SK-N-MC (cell line): ENCODE measurements around the gene CRHR2.

Experiments
- DNase-seq: peaks from one replicate; pipeline ENCODE4 v3.0.0-alpha.2; 2011; ENCODE audit warnings: low read depth, low spot score
- H3K27ac ChIP-seq: fragments of 200-600 bp; sonication (generic); 2 replicates; pipeline ENCODE4 v1.5.1; 2016; ENCODE audit warnings: mixed run types
- H3K36me3 ChIP-seq: fragments of 200-600 bp; sonication (generic); 2 replicates; pipeline ENCODE4 v1.6.1; 2017; ENCODE audit warnings: antibody characterized with exemption, low read length, mixed read lengths; ENCODE audit not compliant: insufficient read depth
- H3K4me3 ChIP-seq: fragments of 200-600 bp; sonication (generic); 2 replicates; pipeline ENCODE4 v1.5.1; 2016
- H3K9ac ChIP-seq: fragments of 200-600 bp; sonication (generic); 2 replicates; pipeline ENCODE4 v1.8.0; 2017; ENCODE audit warnings: mixed run types, mixed read lengths; ENCODE audit not compliant: insufficient read length
- H3K9me3 ChIP-seq: fragments of 200-600 bp; sonication (generic); 2 replicates; pipeline ENCODE4 v1.6.1; 2017; ENCODE audit warnings: low read depth, mild to moderate bottlenecking, antibody characterized with exemption, low read length, moderate library complexity, mixed read lengths
- EZH2 ChIP-seq: fragments of 200-600 bp; sonication (generic); IDR thresholded peaks from one replicate; pipeline ENCODE4 v1.6.1; 2017; ENCODE audit warnings: antibody characterized with exemption
- FOXP2 ChIP-seq: optimal IDR thresholded peaks from 2 replicates; pipeline ENCODE3; 2011; ENCODE audit warnings: mild to moderate bottlenecking, moderate library complexity; ENCODE audit not compliant: insufficient read depth; ENCODE audit errors: extremely low read length, control extremely low read depth
- POLR2AphosphoS5 ChIP-seq: IDR thresholded peaks from 2 replicates; pipeline ENCODE4 v1.6.1; 2012; ENCODE audit warnings: mild to moderate bottlenecking, low read depth, low read length, borderline replicate concordance

The CRHR2 gene

GRCh38 chr7:30710669-30711068, 28.4 kb upstream of the CRHR2 start:
- DNase-seq = no peak

GRCh38 chr7:30709549-30709948, 27.3 kb upstream of the CRHR2 start:
- Histone ChIP-seq H3K9me3 (no peaks in the 10 kb centered on the region), H3K27ac (no peak overlapping the region), H3K36me3 (no peaks in the 10 kb centered on the region), H3K4me3 (no peak overlapping the region), H3K9ac (no peak overlapping the region)
- no peak for DNase-seq
- no peak for TF ChIP-seq EZH2
- TF ChIP-seq POLR2AphosphoS5 = no peak
- TF ChIP-seq FOXP2 = no peak

More at GRCh38 chr7:30710669-30711068, 28.4 kb upstream of the CRHR2 start:
- no peak for TF ChIP-seq EZH2
- TF ChIP-seq POLR2AphosphoS5 = no peak
- no peak for TF ChIP-seq FOXP2
- H3K9ac ChIP-seq = no peak overlapping the region
- H3K9me3 ChIP-seq = no peaks in the 10 kb centered on the region
- H3K27ac ChIP-seq = no peak overlapping the region
- H3K36me3 ChIP-seq = no peaks in the 10 kb centered on the region
- no peak overlapping the region for H3K4me3 ChIP-seq

- DNase-seq = no peak
- H3K9me3 ChIP-seq = no peaks in the 10 kb centered on the region
- no peak overlapping the region for H3K27ac ChIP-seq
- no peak overlapping the region for H3K4me3 ChIP-seq
- no peak overlapping the region for H3K9ac ChIP-seq
- no peaks in the 10 kb centered on the region for H3K36me3 ChIP-seq
- TF ChIP-seq FOXP2 (no peak), EZH2 (no peak), POLR2AphosphoS5 (no peak)
These were observed 26.7 kb upstream of the CRHR2 start for GRCh38 chr7:30708983-30709382.

- TF ChIP-seq FOXP2 = no peak
- no peak for TF ChIP-seq POLR2AphosphoS5
- TF ChIP-seq EZH2 = no peak
- no peak overlapping the region for H3K9ac ChIP-seq
- H3K27ac ChIP-seq = no peak overlapping the region
These were observed 26.2 kb upstream of the CRHR2 start for GRCh38 chr7:30708412-30708811.

GRCh38 chr7:30707391-30708357, 25.4 kb upstream of the CRHR2 start:
- no peak overlapping the region for H3K4me3 ChIP-seq
- no peak for DNase-seq
- H3K9ac ChIP-seq = no peak overlapping the region
- H3K36me3 ChIP-seq = no peaks in the 10 kb centered on the region
- no peak overlapping the region for H3K27ac ChIP-seq
- no peak for TF ChIP-seq FOXP2
- no peak for TF ChIP-seq EZH2
- TF ChIP-seq POLR2AphosphoS5 = no peak
- H3K9me3 ChIP-seq = no peaks in the 10 kb centered on the region

More at GRCh38 chr7:30708412-30708811, 26.2 kb upstream of the CRHR2 start:
- H3K36me3 ChIP-seq = no peaks in the 10 kb centered on the region
- DNase-seq = no peak
- H3K9me3 ChIP-seq = no peaks in the 10 kb centered on the region
- H3K4me3 ChIP-seq = no peak overlapping the region

- no peak overlapping the region for H3K27ac ChIP-seq
- DNase-seq = no peak
- no peaks in the 10 kb centered on the region for H3K9me3 ChIP-seq
- TF ChIP-seq FOXP2 (no peak), EZH2 (no peak), POLR2AphosphoS5 (no peak)
- no peaks in the 10 kb centered on the region for H3K36me3 ChIP-seq
- no peak overlapping the region for H3K4me3 ChIP-seq
- H3K9ac ChIP-seq = no peak overlapping the region
These were observed 24.7 kb upstream of the CRHR2 start for GRCh38 chr7:30706908-30707307.

GRCh38 chr7:30706316-30706715, 24.1 kb upstream of the CRHR2 start:
- no peak for DNase-seq
- Histone ChIP-seq H3K36me3 (no peaks in the 10 kb centered on the region), H3K27ac (no peak overlapping the region), H3K4me3 (no peak overlapping the region), H3K9ac (no peak overlapping the region), H3K9me3 (no peaks in the 10 kb centered on the region)
- TF ChIP-seq FOXP2 (no peak), POLR2AphosphoS5 (no peak), EZH2 (no peak)

GRCh38 chr7:30705596-30705995, 23.3 kb upstream of the CRHR2 start:
- Histone ChIP-seq H3K36me3 (no peaks in the 10 kb centered on the region), H3K9ac (no peak overlapping the region), H3K9me3 (no peaks in the 10 kb centered on the region), H3K27ac (no peak overlapping the region), H3K4me3 (no peak overlapping the region)
- TF ChIP-seq POLR2AphosphoS5 (no peak), FOXP2 (no peak), EZH2 (no peak)
- DNase-seq = no peak
